IPS-18c (cell line): ENCODE data around the gene KBTBD2.
"Not testable (repeated sequence)": the region's sequence is repeated elsewhere in the genome, so short reads cannot be mapped to it uniquely, and the experiment has no call there.

Source experiments
- H3K4me3 ChIP-seq: 2 replicates; pipeline ENCODE4 v1.7.0; 2013; ENCODE audit warnings: low read depth, mild to moderate bottlenecking, low read length, moderate library complexity; ENCODE audit not compliant: insufficient read depth
- H3K9me3 ChIP-seq: one replicate; pipeline ENCODE4 v1.6.1; 2013; ENCODE audit warnings: mild to moderate bottlenecking, low read length, moderate library complexity; ENCODE audit not compliant: control insufficient read depth, insufficient read depth

Gene KBTBD2

GRCh38 chr7:32891043-32891799, at the start of gene KBTBD2:
TSS of gene KBTBD2 (minus strand) at chr7:32891760. CDS start at chr7:32879604, 12,156 bp downstream.
- peak within 1 kb of the TSS; percentile 87 for H3K4me3 ChIP-seq
- no peaks in the 10 kb centered on the region for H3K9me3 ChIP-seq

- H3K9me3 ChIP-seq: peaks cover 3% of the 10 kb centered on the region
- H3K4me3 ChIP-seq: no peak overlapping the region
Measured at GRCh38 chr7:32941181-32941580, 49.6 kb upstream of the KBTBD2 start.

GRCh38 chr7:32937344-32938174, 46.0 kb upstream of the KBTBD2 start:
- H3K4me3 ChIP-seq: no peak overlapping the region
- H3K9me3 ChIP-seq: no peaks in the 10 kb centered on the region

- Histone ChIP-seq H3K9me3 (no peaks in the 10 kb centered on the region), H3K4me3 (no peak overlapping the region)
Measured at GRCh38 chr7:32936689-32937088, 45.1 kb upstream of the KBTBD2 start.

GRCh38 chr7:32935558-32935957, 44.0 kb upstream of the KBTBD2 start:
- Histone ChIP-seq H3K4me3 (no peak overlapping the region), H3K9me3 (no peaks in the 10 kb centered on the region)

GRCh38 chr7:32930378-32930777, 38.8 kb upstream of the KBTBD2 start:
- Histone ChIP-seq H3K9me3 (no peaks in the 10 kb centered on the region), H3K4me3 (no peak overlapping the region)

- no peaks in the 10 kb centered on the region for H3K9me3 ChIP-seq
- no peak overlapping the region for H3K4me3 ChIP-seq
Measured at GRCh38 chr7:32929430-32930143, 38.0 kb upstream of the KBTBD2 start.

GRCh38 chr7:32928785-32929298, 37.3 kb upstream of the KBTBD2 start:
- no peaks in the 10 kb centered on the region for H3K9me3 ChIP-seq
- H3K4me3 ChIP-seq: no peak overlapping the region

- H3K4me3 ChIP-seq: no peak overlapping the region
- H3K9me3 ChIP-seq: no peaks in the 10 kb centered on the region
Measured at GRCh38 chr7:32921896-32922295, 30.3 kb upstream of the KBTBD2 start.

- H3K4me3 ChIP-seq, H3K9me3 ChIP-seq: not testable (repeated sequence)
Measured at GRCh38 chr7:32916994-32917393, 25.4 kb upstream of the KBTBD2 start.

- H3K9me3 ChIP-seq: no peaks in the 10 kb centered on the region
- no peak overlapping the region for H3K4me3 ChIP-seq
Measured at GRCh38 chr7:32916006-32916405, 24.4 kb upstream of the KBTBD2 start.

GRCh38 chr7:32915041-32915536, 23.5 kb upstream of the KBTBD2 start:
- no peaks in the 10 kb centered on the region for H3K9me3 ChIP-seq

GRCh38 chr7:32914184-32914583, 22.6 kb upstream of the KBTBD2 start:
- Histone ChIP-seq H3K4me3 (no peak overlapping the region), H3K9me3 (no peaks in the 10 kb centered on the region)

More at GRCh38 chr7:32915041-32915536, 23.5 kb upstream of the KBTBD2 start:
- H3K4me3 ChIP-seq: no peak overlapping the region

- Histone ChIP-seq H3K9me3 (no peaks in the 10 kb centered on the region), H3K4me3 (no peak overlapping the region)
Measured at GRCh38 chr7:32910195-32910594, 18.6 kb upstream of the KBTBD2 start.

GRCh38 chr7:32905175-32905662, 13.7 kb upstream of the KBTBD2 start:
- peak overlapping the region; percentile 42 for H3K4me3 ChIP-seq
- H3K9me3 ChIP-seq: no peaks in the 10 kb centered on the region

- no peak overlapping the region for H3K4me3 ChIP-seq
- H3K9me3 ChIP-seq: no peaks in the 10 kb centered on the region
Measured at GRCh38 chr7:32901629-32902028, 10.1 kb upstream of the KBTBD2 start.

- H3K9me3 ChIP-seq: no peaks in the 10 kb centered on the region
- H3K4me3 ChIP-seq: no peak overlapping the region
Measured at GRCh38 chr7:32900433-32900995, 9.0 kb upstream of the KBTBD2 start.
